Measurements from ENCODE around the gene ADAMTS1.

The ADAMTS1 gene

DNA sequence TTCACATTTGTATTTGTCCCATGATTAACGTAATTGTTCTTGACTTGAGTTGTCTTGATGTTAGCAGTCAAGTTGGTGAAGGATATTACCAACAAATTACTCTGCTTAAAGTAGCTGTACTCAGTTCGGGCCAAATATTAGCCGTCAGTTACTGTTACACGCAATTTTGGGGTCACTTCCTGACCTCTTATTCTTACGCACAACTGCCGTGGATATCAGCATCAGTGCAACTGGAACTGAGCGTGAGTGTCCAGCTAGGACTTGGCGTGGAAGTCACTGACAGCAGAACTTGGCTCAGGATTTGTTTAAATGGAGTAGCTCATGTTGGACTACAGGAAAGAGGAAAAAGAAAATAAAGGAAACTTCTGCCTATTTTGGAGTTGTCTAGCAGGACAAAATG is 56.4 kb downstream of the ADAMTS1 start:
- peak; percentile 61 for DNase-seq (ENCODE audit: low read depth)
- TF ChIP-seq CTCF (IDR thresholded peaks at IDR 0.05; ENCODE audit: low read length, missing control alignments), result no peak
- no peak overlapping the region for H3K4me3 ChIP-seq (replicated peaks; ENCODE audit: low read depth, low read length)

All from fibroblast of pulmonary artery (primary cell).